Liver (tissue), 3 donors: Measurements from ENCODE around the gene RAD51B.

Experiments
- ATF3 ChIP-seq: IDR thresholded peaks from 2 replicates; pipeline ENCODE4 v1.6.1; 2016; ENCODE audit warnings: antibody characterized with exemption
- CTCF ChIP-seq: fragments of 150-350 bp; IDR thresholded peaks from 2 replicates; pipeline ENCODE4 v1.5.1; 2017; ENCODE audit warnings: improper control_type of control experiment, low read depth, low read length; ENCODE audit not compliant: missing input control
- EGR1 ChIP-seq, 2 donors: IDR thresholded peaks; 2 replicates each; pipeline ENCODE4 v1.6.1; 2016 to 2018; ENCODE audit warnings: antibody characterized with exemption in 2 of 2, low read depth in 2 of 2
- GABPA ChIP-seq, 2 donors: IDR thresholded peaks in 1 of 2; conservative IDR thresholded peaks in 1 of 2; 2 replicates each; pipeline ENCODE4 v1.6.1; 2016; ENCODE audit warnings: antibody characterized with exemption in 2 of 2, mild to moderate bottlenecking in 1 of 2, moderate library complexity in 1 of 2
- JUND ChIP-seq, 2 donors: IDR thresholded peaks; 2 replicates each; pipeline ENCODE4 v1.6.1; 2016; ENCODE audit warnings: antibody characterized with exemption in 2 of 2
- NR2F2 ChIP-seq: IDR thresholded peaks from 2 replicates; pipeline ENCODE4 v1.6.1; 2016; ENCODE audit warnings: antibody characterized with exemption
- RAD21 ChIP-seq, 2 donors: IDR thresholded peaks; 2 replicates each; pipeline ENCODE4 v1.6.1; 2016; ENCODE audit warnings: antibody characterized with exemption in 2 of 2, mild to moderate bottlenecking in 2 of 2
- RXRA ChIP-seq, 2 donors: IDR thresholded peaks; 2 replicates each; pipeline ENCODE4 v1.6.1; 2017 to 2018; ENCODE audit warnings: antibody characterized with exemption in 2 of 2, mild to moderate bottlenecking in 1 of 2
- TAF1 ChIP-seq: conservative IDR thresholded peaks from 2 replicates; pipeline ENCODE4 v1.6.1; 2016; ENCODE audit warnings: antibody characterized with exemption, mild to moderate bottlenecking
- YY1 ChIP-seq: IDR thresholded peaks from 2 replicates; pipeline ENCODE4 v1.6.1; 2016; ENCODE audit warnings: antibody characterized with exemption, mild to moderate bottlenecking
- TF ChIP-seq, protein P1 (sequence below): IDR thresholded peaks from 2 replicates; pipeline ENCODE4 v1.6.1; 2016; ENCODE audit warnings: antibody characterized with exemption, mild to moderate bottlenecking
- TF ChIP-seq, protein P2 (sequence below): IDR thresholded peaks from 2 replicates; pipeline ENCODE4 v1.6.1; 2016; ENCODE audit warnings: antibody characterized with exemption
- TF ChIP-seq, protein P3 (sequence below): IDR thresholded peaks from 2 replicates; pipeline ENCODE4 v1.6.1; 2016; ENCODE audit warnings: antibody characterized with exemption
- donor health status: healthy.
- donor health status: healthy.

DNA sequence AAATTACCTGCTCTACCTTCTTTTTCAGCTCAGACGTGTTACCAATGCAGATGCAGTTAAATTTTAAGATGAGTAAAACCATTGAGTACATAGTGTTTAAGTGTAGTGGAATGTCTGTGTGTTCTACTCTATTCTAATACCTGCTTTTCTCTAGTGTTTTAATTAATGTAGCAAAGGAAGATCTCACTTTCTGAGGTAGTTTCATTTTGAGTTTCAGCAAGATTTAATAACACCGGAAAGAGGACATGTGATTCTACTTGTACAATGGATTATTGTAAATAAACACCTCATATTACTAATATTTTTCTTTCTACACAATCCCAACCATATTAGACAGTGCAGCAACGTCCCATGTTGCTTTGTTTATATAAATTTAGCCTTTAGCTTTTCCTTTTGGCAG lies 315.4 kb downstream of the RAD51B start:
- TF ChIP-seq CTCF = no peak
- TF ChIP-seq ATF3 = no peak
- TF ChIP-seq, protein P1, sequence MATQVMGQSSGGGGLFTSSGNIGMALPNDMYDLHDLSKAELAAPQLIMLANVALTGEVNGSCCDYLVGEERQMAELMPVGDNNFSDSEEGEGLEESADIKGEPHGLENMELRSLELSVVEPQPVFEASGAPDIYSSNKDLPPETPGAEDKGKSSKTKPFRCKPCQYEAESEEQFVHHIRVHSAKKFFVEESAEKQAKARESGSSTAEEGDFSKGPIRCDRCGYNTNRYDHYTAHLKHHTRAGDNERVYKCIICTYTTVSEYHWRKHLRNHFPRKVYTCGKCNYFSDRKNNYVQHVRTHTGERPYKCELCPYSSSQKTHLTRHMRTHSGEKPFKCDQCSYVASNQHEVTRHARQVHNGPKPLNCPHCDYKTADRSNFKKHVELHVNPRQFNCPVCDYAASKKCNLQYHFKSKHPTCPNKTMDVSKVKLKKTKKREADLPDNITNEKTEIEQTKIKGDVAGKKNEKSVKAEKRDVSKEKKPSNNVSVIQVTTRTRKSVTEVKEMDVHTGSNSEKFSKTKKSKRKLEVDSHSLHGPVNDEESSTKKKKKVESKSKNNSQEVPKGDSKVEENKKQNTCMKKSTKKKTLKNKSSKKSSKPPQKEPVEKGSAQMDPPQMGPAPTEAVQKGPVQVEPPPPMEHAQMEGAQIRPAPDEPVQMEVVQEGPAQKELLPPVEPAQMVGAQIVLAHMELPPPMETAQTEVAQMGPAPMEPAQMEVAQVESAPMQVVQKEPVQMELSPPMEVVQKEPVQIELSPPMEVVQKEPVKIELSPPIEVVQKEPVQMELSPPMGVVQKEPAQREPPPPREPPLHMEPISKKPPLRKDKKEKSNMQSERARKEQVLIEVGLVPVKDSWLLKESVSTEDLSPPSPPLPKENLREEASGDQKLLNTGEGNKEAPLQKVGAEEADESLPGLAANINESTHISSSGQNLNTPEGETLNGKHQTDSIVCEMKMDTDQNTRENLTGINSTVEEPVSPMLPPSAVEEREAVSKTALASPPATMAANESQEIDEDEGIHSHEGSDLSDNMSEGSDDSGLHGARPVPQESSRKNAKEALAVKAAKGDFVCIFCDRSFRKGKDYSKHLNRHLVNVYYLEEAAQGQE = no peak
- no peak for TF ChIP-seq TAF1
- TF ChIP-seq NR2F2 = no peak
- TF ChIP-seq EGR1 (IDR thresholded peaks at IDR 0.05; ENCODE audit: low read depth in 2 of 2) = no peak
- TF ChIP-seq, protein P2, sequence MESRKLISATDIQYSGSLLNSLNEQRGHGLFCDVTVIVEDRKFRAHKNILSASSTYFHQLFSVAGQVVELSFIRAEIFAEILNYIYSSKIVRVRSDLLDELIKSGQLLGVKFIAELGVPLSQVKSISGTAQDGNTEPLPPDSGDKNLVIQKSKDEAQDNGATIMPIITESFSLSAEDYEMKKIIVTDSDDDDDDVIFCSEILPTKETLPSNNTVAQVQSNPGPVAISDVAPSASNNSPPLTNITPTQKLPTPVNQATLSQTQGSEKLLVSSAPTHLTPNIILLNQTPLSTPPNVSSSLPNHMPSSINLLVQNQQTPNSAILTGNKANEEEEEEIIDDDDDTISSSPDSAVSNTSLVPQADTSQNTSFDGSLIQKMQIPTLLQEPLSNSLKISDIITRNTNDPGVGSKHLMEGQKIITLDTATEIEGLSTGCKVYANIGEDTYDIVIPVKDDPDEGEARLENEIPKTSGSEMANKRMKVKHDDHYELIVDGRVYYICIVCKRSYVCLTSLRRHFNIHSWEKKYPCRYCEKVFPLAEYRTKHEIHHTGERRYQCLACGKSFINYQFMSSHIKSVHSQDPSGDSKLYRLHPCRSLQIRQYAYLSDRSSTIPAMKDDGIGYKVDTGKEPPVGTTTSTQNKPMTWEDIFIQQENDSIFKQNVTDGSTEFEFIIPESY = no peak
- no peak for TF ChIP-seq YY1
- TF ChIP-seq RAD21 (IDR thresholded peaks at IDR 0.05) = no peak
- no peak for TF ChIP-seq JUND (IDR thresholded peaks at IDR 0.05)
- TF ChIP-seq, protein P3, sequence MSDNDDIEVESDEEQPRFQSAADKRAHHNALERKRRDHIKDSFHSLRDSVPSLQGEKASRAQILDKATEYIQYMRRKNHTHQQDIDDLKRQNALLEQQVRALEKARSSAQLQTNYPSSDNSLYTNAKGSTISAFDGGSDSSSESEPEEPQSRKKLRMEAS = no peak
- TF ChIP-seq RXRA (IDR thresholded peaks at IDR 0.05) = no peak
- no peak for TF ChIP-seq GABPA (IDR thresholded peaks at IDR 0.05 in 1 of 2, conservative IDR thresholded peaks at IDR 0.05 in 1 of 2)
